HG02571 (cell line): Measurements from ENCODE around the gene SGPL1.
"Not testable (repeated sequence)": the region's sequence is repeated elsewhere in the genome, so short reads cannot be mapped to it uniquely, and the experiment has no call there.

ENCODE experiments used
- ATAC-seq: cut with Tn5 transposase; IDR thresholded peaks from one replicate; pipeline ENCODE4 v1.9.1; 2021; ENCODE audit warnings: mild to moderate bottlenecking, moderate library complexity; ENCODE audit not compliant: unreplicated experiment

The SGPL1 gene

GRCh38 chr10:70916241-70916640 lies 100.5 kb downstream of the SGPL1 start:
- ATAC-seq: no peak

GRCh38 chr10:70917226-70917625 lies 101.5 kb downstream of the SGPL1 start:
- no peak for ATAC-seq

- no peak for ATAC-seq
These were observed 101.9 kb downstream of the SGPL1 start for GRCh38 chr10:70917635-70918034.

- ATAC-seq: no peak
These were observed 103.2 kb downstream of the SGPL1 start for GRCh38 chr10:70918851-70919530.

- not testable (repeated sequence) for ATAC-seq
These were observed 104.2 kb downstream of the SGPL1 start for GRCh38 chr10:70919906-70920305.

- ATAC-seq: no peak
These were observed 104.8 kb downstream of the SGPL1 start for GRCh38 chr10:70920519-70920918.

- ATAC-seq: no peak
These were observed 105.5 kb downstream of the SGPL1 start for GRCh38 chr10:70921285-70921684.

- ATAC-seq: no peak
These were observed 107.9 kb downstream of the SGPL1 start for GRCh38 chr10:70923696-70924095.

- no peak for ATAC-seq
These were observed 109.9 kb downstream of the SGPL1 start for GRCh38 chr10:70925377-70926225.

- no peak for ATAC-seq
These were observed 110.7 kb downstream of the SGPL1 start for GRCh38 chr10:70926226-70927000.

GRCh38 chr10:70927189-70927943 lies 111.6 kb downstream of the SGPL1 start:
- no peak for ATAC-seq

GRCh38 chr10:70928140-70928539 lies 112.4 kb downstream of the SGPL1 start:
- ATAC-seq: no peak

GRCh38 chr10:70930263-70931000 lies 114.7 kb downstream of the SGPL1 start:
- no peak for ATAC-seq
